Stimulated activated naive CD4-positive, alpha-beta T cell (primary cell): ENCODE data around the gene FSHR.

Source experiments
- DNase-seq, 6 experiments: peaks; one replicate each; lab custom pipeline; 2025; lab: John Stamatoyannopoulos, UW

Gene FSHR

DNA sequence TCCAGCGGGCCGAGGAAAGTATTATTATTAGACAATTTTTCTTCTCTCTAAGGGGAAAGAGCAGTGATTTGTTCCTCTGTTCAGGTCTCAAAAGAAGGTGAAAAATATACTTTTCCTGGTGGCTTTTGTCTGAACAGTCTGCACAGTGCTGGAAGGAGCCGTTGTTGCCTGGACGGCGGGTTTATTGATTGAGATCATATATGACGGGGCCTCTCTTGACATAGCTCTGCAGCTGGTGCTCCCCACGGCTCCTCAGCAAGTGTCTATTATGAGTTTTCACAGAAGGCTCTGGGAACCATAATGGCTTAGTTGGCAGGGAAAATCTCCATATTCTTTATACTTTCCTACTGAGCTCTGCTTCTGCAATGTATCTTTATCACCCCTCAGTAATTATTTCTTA lies 42.9 kb downstream of the FSHR start:
- no peak for DNase-seq

DNA sequence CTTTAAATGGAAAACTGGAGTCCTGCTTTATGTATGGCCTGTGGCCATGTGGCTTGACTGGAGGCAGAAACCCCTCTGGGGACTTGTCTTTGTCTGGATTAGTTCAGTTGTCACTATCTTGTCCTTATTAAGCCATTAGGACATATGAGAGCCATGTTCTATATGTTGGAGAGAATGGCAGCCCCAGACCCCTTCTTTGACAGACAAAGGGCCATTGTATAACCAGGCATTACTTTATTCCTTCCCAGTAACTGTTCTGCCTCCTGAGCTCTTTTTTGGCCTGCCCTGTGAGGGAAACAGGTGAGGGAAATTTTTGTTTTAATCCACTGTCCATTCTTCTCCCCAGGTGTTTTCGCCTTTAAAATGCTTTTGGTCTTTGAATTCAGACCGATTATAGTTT lies 43.3 kb downstream of the FSHR start:
- no peak for DNase-seq

DNA sequence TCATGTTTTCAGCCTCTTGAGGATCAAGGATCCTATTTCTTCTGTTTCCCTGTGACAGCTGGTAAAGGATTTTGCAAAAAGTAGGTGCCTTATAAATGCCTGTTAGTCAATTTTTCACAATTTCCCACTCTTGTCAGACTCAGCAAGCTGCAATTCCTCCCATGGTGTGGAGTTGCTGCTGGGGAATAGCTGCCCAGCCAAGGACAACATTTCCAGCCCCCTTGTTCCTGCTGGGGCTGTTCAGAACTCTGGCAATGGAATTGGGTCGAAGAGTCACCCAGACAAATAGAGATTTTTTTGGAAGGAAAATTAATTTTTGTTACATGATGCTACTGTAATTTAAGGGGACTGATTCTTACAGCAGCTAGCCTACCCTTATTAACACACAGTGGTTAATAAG lies 43.7 kb downstream of the FSHR start:
- DNase-seq, result no peak

DNA sequence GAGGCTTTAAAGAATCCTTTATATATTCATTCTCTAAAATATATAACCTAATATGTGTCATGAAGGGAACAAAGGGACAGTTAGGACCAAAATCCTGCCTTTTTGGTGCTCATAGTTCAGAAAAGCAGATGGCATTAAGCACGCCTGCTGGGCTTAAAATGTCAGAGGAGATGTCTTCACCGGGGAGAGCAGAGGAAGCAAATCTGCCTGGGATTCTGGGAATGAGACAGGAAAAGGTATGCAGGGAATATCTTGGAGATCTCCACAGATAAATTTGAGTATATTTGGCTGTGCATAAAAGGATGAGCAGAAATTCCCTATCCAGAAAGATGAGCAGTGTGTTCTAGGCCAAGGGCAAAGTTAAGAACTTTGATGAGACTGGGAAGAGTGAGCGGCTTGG lies 45.5 kb downstream of the FSHR start:
- no peak for DNase-seq

DNA sequence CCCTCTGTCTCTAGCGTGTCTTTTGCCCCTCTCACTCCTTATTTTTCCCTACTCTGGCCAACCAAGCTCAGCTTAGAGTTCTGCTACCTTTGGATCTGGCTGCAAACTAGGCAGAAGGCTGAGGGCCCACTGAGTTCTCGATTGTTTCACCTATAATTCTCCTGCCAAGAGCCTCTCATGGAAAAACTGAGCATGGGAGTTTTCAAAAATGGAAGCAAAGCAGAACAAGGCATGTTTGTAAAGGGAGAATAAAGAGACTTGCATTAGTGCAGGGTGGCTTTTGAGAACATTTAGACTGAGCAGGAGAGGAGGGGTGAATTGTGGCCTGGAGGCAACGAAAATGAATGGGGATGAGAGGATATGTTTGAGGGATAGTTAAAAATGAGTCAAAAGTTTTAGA lies 45.9 kb downstream of the FSHR start:
- DNase-seq, result no peak

DNA sequence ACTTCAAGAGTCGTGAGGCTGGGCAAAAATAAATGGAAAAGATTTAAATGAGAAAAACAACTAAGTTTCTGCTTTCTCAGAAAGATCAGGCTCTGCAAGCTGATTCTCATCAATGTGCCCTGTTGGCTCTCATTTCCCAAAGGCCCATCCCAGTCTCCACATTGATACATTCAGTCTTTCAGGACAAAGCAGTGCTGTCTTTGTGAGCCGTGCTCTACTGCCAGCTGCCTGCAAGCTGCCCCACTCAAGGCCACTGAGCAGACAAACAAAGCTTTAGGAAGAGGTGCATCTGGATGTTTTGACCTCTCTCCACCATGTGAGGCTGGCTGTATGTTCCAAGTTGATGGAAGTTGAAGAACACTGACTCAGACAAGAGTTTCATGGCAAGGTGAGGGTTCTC lies 48.8 kb downstream of the FSHR start:
- no peak for DNase-seq

DNA sequence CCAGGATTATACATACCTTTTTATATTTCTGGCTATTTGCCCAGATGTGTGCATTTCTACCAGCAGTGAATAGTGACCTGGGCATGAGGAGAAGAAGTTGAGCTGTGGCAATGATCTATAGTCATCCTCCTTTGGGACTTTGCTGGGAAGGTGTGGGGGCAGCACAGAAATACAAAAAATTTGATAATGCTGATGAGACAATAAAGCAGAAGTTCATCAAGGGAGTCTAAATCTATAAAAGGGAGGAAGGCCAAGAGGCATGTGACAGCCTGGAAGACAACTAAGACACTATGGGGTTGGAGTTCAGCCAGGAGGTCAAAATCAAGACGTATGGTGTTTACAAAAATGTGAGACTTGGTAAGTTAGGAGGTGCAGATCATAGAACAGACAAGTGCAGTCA lies 52.2 kb downstream of the FSHR start:
- no peak for DNase-seq

DNA sequence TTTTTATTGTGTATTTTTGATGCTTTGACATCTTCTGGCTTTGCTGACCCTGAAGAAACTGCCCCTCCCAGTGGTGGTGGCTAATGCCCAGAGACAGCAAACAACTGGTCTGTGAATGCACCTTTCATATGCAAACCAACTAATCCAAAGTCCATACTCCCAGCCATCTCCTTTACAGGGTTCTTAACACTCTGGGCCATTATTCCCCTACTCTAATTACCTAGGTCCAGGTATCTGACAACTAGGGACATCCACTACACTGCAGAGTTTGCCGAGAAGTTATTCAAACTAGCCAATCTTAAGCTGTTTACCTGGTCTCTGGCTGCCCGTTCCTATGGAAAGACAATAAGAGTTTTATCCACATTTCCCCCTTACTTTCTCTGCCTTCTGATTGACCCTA lies 73.6 kb downstream of the FSHR start:
- DNase-seq, result no peak

DNA sequence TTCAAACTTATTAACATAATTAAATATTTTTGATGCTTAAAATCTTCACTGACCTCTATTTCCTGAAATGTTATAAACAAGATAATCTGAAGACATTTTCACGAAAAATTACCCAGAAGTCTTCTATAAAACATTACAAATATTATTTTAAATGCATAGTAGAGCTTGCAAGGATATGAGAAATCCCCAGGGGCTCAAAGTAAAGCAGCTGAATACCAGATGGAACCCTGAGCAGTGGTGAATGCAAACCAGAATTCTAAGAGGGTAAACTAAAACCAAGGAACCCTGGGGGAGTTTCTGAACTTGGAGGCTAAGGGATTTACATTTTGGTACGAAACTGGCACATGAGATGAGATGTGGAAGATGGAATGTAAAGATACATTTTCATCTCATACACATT lies 83.6 kb downstream of the FSHR start:
- no peak for DNase-seq

DNA sequence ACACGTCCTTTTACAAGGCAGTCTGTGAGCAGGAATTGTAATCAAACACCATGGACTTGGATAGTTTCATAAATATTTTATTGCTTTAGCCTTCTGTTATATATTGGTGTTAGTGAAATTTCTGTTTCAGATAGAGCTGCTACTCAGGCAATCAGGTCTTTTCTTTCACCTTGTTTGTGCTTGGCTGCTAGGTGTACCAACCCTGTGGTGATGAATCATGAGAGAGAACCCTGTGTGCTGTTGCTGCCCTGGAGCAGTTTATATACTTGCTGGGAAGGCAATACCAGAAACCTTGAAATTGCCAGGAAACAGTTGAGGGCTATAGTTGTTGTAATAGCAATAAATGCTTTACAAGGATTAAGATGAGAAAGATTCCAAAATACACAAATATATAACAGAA lies 84.5 kb downstream of the FSHR start:
- DNase-seq, result no peak

DNA sequence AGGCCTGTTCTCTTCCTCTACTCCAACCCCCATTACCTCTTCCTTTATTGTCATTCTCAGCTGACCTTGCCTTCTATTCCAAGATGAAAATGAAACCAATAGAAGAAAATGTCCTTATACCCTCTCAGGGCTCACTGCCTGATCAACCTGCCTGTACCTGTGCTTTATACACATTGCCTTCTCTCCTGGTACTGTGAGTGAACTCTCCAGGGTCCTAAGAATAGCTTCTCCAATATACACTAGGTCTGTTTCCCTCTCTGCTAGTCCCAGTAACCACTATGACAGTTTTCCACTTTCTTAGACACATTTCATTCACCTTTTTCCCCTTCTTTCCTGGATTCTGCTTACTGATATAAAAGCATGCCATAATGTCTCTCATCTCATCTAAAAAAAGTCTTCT lies 85.7 kb downstream of the FSHR start:
- DNase-seq, result no peak

DNA sequence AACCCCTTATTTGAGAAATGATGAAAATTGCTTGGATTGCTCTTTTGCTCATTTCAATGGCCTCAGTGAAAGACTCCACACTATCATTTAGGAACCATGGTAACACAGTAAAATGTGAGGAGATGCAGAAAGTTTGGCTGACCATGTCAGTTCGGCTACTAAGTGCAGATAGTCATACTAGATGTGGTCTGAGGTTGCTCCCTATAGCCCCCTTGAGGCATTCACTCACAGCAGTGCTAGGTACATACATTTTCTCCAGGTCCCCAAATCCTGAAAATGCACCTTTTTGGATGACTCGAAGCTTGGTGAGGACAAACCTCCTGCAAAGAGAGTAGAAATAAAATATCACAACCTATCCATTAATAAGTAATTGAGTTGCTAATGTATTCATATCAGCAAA lies 86.3 kb downstream of the FSHR start:
- DNase-seq, result no peak

DNA sequence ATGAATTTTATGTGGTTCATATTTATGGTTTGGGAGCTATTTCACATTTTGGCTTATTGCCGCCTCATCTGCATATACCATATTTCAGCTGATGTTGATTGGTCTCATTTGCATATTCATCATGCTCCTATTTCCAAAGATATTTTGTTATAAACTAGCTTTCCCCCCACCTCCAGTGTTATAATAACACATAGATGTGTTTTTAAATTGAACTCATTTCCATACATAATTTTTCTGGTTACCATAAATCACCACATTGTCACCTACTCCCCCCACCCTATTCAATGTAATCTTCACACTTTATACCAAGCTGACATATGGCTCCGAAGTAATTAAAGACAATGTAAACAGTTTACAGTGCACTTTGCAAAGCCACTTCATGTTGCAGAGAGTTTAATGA lies 101.2 kb downstream of the FSHR start:
- DNase-seq, result no peak

DNA sequence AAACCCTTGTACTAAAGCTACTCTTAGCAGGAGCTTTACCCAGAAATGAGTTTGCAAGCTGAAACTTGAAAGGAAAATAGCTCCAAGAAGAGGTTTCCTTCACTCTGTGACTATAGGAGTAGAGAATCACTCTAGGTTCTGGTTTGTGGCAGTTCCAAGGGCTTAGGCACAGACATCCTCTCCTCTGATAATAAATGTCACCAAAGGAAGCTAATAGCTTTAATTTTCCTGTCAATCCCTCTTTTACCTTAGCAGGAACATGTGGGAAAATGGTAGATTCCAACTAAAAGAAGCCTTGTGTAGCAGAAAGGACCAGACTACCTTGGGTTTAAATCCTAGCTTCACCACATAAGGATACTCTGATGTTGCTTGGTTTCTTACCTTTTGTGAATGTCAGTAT lies 104.0 kb downstream of the FSHR start:
- no peak for DNase-seq

DNA sequence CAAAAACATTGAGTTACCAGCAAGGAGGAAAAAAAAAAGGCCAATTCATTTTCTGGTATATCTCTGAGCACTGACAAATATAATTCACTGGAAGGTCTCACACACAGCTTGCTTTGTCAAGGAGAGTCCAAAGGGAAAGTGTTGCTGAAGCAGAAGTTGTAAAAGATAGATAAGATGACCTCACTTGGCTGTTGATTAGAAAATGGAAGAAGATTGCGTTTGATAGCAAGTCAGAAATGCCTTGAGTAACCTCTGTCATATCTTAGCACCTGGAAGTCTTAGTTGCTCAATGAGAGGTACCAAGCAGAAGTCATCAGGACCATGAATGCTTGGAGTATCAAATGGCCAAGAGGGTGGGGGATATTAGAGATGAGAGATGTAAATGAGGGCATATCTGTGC lies 105.2 kb downstream of the FSHR start:
- DNase-seq, result no peak

DNA sequence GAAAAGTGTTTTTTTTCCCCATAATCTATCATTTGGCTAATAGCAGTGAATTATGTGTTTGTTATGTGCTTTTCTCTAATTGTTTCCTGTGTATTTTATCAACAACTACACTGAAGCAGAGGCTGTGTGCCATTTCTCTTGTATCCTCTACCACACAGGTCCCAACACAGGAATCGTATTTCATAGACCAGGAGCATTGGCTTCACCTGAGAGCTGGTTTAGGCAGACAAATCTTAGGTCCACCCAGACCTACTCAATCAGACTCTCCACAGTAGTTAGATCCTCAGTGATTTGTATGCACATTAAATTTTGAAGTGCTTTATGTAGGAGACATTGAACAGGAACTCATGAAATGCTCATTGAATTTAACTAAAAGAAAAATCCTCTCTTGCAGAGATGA lies 109.2 kb downstream of the FSHR start:
- no peak for DNase-seq

DNA sequence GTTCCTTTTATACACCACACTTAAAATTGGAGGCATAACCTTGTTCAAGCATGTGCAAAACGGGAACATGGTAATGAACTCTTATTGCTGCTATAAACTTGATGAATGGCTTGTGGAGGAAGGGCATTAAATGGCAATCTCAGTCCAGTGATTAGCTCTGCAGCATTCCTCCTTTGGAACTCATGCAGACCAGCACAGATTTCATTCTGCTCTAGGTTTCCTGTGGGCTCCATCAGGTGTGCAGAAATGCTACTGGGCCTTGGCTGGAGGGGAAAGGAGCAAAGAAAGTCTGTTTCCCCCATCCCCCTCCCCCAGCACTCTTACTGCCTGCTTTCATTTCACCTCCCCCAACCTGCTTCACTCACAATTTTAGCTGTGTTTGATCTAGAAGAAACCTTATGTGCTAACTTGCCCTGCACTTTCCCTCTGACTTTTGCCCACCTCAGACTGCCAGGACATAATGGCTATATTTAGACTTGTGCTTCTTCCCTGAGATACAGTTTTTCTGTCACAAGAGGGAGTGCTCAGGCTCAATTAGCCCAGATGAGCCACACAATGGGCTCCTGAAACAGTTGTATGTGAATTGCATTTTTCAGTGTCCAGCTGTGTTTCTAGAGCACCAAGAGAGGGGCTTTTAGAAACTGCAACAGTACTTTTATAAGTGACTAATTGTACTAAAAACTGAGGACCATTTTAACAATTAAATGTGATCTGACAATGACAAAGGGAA lies 109.8 kb downstream of the FSHR start:
- DNase-seq, result no peak

DNA sequence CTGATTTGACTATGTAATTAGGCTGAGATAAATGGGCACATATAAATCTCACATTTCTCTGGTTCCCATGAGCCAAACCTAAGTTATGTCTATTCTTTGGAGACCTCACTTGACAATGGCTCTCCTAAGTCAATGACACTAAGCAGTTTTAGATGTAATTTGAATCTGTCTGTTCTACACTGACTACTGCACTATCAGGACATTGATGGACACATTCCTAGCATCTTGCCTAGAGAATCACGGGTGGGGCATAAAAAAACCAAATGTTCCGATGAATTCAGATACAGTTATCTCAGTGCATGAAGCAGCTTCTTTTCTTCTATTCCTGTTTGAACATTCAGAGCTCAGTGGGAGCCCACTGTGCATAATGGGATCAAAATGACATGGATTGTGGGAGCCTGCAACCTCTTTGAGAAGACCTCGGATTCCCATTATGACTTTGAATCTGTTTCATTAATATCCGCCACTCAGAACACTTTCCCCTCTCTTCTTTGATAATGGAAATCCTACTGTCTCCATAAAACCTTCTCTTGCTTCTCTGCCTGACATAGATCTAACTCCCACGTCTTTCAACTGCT lies 110.8 kb downstream of the FSHR start:
- DNase-seq, result no peak

DNA sequence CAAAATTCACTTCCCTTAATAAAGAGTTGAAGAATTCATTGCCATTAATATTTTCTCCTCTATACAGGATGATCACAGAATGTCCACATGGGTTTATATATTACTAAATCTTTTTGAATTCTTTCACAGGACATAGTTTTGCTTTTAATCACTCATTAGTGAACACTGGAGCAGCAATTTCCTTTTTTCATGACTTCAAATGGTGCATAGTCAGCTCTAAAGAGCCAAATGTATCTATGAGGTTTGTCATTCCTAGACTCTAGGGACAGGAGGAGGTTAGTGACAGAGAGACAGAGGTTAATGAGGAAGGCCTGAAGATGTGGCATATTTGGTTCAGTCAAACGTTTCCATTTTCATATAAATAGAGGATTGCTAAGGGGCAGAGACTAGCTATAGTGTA lies 111.8 kb downstream of the FSHR start:
- DNase-seq, result no peak

DNA sequence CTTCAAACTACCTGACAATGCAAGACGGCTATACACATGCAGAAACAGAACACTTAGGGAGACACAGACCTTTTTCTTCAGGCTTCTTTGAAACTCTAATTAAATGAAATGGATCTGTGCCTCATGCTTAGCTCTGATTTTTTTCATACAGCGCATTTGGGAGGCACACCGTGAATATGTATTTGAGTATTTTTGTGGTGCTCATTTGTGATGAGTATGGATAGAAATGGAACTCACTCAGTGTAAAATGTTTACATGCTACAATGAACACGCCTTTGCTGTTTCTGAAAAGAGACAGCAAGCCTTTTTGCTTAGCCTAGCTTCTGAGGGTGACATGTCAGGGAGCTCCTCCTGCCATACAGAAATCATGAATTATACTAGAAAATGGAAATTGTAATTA lies 113.3 kb downstream of the FSHR start:
- no peak for DNase-seq

DNA sequence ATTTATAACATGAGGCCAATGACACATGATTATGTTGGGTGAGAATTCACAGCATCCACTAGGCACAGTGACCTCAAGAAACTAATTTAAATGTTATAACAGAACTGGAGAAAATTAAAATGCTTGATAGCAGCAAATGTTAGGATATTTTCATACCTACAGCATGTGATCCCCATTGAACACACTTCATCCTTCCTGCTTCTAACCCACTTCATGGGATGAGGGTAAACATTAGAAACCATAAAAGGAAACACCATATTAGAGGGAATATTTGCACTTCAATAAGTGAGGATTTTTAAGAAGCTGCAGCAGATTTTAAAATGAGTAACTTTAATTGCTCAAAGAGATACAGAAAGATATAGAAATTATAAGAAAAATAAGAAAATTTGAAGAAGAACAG lies 117.1 kb downstream of the FSHR start:
- DNase-seq, result no peak

DNA sequence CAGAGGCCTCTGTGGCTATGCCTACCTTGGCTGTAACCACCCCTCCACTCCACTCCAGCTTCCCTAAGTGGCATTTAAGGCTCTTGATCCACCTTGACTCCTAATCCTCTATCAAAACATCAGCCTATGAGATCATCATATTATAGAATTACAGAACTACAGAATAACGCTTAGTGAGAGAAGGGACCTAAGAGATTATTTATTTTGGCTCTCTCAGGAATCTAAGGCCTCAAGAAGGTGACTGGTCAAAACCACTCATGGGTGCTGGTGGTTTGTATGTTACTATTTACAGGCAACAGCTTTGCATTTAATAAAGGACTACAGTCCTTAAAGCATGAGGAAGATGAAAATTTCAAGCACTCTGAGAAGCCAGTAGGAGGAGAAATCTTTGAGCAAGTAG lies 118.8 kb downstream of the FSHR start:
- DNase-seq, result no peak

DNA sequence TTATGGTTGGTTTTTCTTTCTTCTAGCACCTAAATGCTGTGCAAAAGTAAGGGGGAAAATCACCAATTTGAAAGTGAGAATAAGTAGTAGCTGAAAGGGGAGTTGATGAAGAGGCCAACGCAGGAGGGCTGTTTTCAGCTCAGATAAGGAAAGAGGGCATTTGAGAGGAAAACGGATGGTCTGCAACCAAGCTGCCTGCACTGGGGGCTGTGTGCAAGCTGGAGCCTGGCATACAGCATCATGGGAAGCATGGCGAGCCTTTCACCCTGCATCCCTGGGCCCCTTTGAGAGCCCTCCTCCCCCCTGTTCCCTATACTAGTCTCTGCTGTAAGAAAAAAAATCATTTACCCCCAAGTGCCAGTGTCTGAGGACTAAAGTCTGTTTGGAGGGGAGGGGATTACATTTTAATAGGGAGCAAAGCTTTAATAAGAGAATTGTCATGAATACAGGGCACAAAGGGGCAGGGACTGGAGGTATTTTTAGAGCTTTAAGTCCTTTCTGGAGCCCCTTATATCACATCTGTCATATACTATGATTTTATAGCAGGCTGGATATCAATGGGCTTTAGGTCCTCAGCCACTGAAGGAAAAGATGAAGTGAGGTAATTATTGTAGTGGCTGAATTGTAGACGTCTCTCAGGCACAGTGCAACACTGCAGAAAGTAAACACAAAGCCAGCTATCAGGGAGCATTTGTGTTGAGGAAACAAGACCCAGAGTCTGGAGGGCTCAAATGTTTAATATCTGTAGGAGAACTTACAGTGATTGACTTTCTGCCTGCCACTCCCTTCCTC lies 120.7 kb downstream of the FSHR start:
- DNase-seq, result no peak

DNA sequence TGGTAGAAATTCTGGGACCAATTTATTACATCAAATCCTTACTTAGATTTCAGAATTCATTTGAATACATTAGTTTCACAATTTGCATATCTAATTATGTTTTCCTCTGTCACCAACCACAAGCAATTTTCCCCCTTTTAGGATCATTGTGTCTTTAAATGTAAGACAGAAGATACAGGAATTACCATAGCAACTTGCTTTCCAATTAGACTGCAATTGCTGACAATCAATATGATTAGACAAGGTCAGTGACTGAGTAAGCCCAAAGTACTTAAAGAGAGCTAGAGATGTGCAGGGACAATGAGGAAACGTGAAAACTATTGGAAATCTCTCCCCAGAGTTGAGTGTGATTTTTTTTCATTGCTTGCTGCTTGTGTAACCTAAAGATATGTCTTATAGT lies 121.4 kb downstream of the FSHR start:
- DNase-seq, result no peak
